ENCODE measurements around the gene SHROOM3.

SHROOM3 gene

GRCh38 chr4:76622126-76622525, 187.1 kb downstream of the SHROOM3 start:
- no peak for ATAC-seq
- TF ChIP-seq CSRNP3 (CRISPR knock-in tag; IDR thresholded peaks at IDR 0.05) (no peak), RARB (CRISPR knock-in tag; IDR thresholded peaks at IDR 0.05) (no peak), ZNF565 (CRISPR knock-in tag; conservative IDR thresholded peaks at IDR 0.05; ENCODE audit: low read depth) (no peak), CSDC2 (CRISPR knock-in tag; IDR thresholded peaks at IDR 0.05) (no peak), ZFP30 (CRISPR knock-in tag; IDR thresholded peaks at IDR 0.05) (no peak), GLIS3 (CRISPR knock-in tag; IDR thresholded peaks at IDR 0.05) (no peak), ZFP3 (CRISPR knock-in tag; IDR thresholded peaks at IDR 0.05) (no peak), CREB5 (CRISPR knock-in tag; IDR thresholded peaks at IDR 0.05; ENCODE audit: low read depth) (no peak), ARNTL (CRISPR knock-in tag; IDR thresholded peaks at IDR 0.05; ENCODE audit: borderline replicate concordance, low read depth) (no peak), TSHZ2 (CRISPR knock-in tag; IDR thresholded peaks at IDR 0.05) (no peak), TOX (CRISPR knock-in tag; IDR thresholded peaks at IDR 0.05; ENCODE audit: borderline replicate concordance) (no peak), POU6F1 (CRISPR knock-in tag; IDR thresholded peaks at IDR 0.05; ENCODE audit: borderline replicate concordance, low read depth) (no peak), SNAI2 (CRISPR knock-in tag; IDR thresholded peaks at IDR 0.05) (no peak), ZNF8 (CRISPR knock-in tag; IDR thresholded peaks at IDR 0.05) (no peak), ZNF70 (CRISPR knock-in tag; IDR thresholded peaks at IDR 0.05) (no peak), ISL1 (CRISPR knock-in tag; IDR thresholded peaks at IDR 0.05) (no peak), OSR1 (CRISPR knock-in tag; IDR thresholded peaks at IDR 0.05) (no peak), ZC3H10 (CRISPR knock-in tag; IDR thresholded peaks at IDR 0.05) (no peak), PPARA (CRISPR knock-in tag; IDR thresholded peaks at IDR 0.05; ENCODE audit: borderline replicate concordance) (no peak)

GRCh38 chr4:76622717-76623116, 187.7 kb downstream of the SHROOM3 start:
- no peak for TF ChIP-seq OSR1 (CRISPR knock-in tag; IDR thresholded peaks at IDR 0.05)
- TF ChIP-seq ISL1 (CRISPR knock-in tag; IDR thresholded peaks at IDR 0.05) = peak; percentile 91
- peak; percentile 32; the same call in 1 of the 2 replicates for TF ChIP-seq ZC3H10 (CRISPR knock-in tag; IDR thresholded peaks at IDR 0.05)
- peak; percentile 60 for ATAC-seq

- ATAC-seq = peak; percentile 76
- TF ChIP-seq ZC3H10 (CRISPR knock-in tag; IDR thresholded peaks at IDR 0.05) (peak; percentile 59; the same call in 1 of the 2 replicates), PATZ1 (CRISPR knock-in tag; IDR thresholded peaks at IDR 0.05; ENCODE audit: borderline replicate concordance) (no peak), PPARA (CRISPR knock-in tag; IDR thresholded peaks at IDR 0.05; ENCODE audit: borderline replicate concordance) (no peak), TOX (CRISPR knock-in tag; IDR thresholded peaks at IDR 0.05; ENCODE audit: borderline replicate concordance) (peak; percentile 56; the same call in 1 of the 2 replicates), CREB5 (CRISPR knock-in tag; IDR thresholded peaks at IDR 0.05; ENCODE audit: low read depth) (no peak), POU6F1 (CRISPR knock-in tag; IDR thresholded peaks at IDR 0.05; ENCODE audit: borderline replicate concordance, low read depth) (no peak), ZNF565 (CRISPR knock-in tag; conservative IDR thresholded peaks at IDR 0.05; ENCODE audit: low read depth) (no peak), ESRRG (CRISPR knock-in tag; IDR thresholded peaks at IDR 0.05) (no peak), ISL1 (CRISPR knock-in tag; IDR thresholded peaks at IDR 0.05) (peak; percentile 86)
Measured at GRCh38 chr4:76623217-76624045, 188.4 kb downstream of the SHROOM3 start.
